ENCODE results near the gene AP5S1.

DNA sequence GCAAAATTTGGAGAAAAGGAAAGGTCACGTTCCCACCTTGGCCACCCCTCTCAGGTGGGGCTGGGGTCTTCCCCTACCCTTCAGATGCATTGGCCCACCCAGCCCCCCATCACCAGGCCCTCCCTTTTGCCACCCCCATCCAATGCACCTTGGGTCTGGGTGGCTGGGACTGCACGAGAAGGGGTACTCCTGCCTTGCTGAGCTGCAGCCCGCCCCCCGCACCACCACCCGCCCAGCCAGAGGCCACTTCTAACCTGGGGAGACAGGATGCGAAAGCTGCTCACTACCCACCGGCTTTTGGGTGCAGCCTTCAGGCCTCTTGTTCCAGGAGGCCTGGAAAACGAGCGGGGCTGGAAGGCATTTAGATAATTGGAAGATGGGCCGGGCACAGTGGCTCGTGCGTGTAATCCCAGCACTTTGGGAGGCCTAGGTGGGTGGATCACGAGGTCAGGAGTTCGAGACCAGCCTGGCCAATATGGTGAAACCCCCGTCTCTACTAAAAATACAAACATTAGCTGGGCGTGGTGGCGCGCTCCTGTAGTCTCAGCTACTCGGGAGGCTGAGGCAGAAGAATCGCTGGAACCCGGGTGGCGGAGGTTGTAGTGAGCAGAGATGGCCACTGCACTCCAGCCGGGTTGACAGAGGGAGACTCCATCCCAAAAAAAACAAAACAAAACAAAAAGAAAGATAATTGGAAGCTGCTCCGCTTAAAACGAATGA lies 25.5 kb upstream of the AP5S1 start:
- TF ChIP-seq SP2 (IDR thresholded peaks at IDR 0.05; ENCODE audit: extremely low read depth, low read depth, low read length, poor library complexity, severe bottlenecking): no peak
- TF ChIP-seq, protein P1, sequence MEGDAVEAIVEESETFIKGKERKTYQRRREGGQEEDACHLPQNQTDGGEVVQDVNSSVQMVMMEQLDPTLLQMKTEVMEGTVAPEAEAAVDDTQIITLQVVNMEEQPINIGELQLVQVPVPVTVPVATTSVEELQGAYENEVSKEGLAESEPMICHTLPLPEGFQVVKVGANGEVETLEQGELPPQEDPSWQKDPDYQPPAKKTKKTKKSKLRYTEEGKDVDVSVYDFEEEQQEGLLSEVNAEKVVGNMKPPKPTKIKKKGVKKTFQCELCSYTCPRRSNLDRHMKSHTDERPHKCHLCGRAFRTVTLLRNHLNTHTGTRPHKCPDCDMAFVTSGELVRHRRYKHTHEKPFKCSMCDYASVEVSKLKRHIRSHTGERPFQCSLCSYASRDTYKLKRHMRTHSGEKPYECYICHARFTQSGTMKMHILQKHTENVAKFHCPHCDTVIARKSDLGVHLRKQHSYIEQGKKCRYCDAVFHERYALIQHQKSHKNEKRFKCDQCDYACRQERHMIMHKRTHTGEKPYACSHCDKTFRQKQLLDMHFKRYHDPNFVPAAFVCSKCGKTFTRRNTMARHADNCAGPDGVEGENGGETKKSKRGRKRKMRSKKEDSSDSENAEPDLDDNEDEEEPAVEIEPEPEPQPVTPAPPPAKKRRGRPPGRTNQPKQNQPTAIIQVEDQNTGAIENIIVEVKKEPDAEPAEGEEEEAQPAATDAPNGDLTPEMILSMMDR (IDR thresholded peaks at IDR 0.05 in 2 of 3, conservative IDR thresholded peaks at IDR 0.05 in 1 of 3; ENCODE audit: insufficient read depth in 2 of 3, low read depth in 1 of 3, low read length in 3 of 3): no peak
- TF ChIP-seq, protein P2, sequence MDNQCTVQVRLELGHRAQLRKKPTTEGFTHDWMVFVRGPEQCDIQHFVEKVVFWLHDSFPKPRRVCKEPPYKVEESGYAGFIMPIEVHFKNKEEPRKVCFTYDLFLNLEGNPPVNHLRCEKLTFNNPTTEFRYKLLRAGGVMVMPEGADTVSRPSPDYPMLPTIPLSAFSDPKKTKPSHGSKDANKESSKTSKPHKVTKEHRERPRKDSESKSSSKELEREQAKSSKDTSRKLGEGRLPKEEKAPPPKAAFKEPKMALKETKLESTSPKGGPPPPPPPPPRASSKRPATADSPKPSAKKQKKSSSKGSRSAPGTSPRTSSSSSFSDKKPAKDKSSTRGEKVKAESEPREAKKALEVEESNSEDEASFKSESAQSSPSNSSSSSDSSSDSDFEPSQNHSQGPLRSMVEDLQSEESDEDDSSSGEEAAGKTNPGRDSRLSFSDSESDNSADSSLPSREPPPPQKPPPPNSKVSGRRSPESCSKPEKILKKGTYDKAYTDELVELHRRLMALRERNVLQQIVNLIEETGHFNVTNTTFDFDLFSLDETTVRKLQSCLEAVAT (IDR thresholded peaks at IDR 0.05): no peak
- TF ChIP-seq BMI1 (IDR thresholded peaks at IDR 0.05; ENCODE audit: low read length): no peak
- no peak for TF ChIP-seq TCF3 (CRISPR knock-in tag; IDR thresholded peaks at IDR 0.05)
- TF ChIP-seq JUND (IDR thresholded peaks at IDR 0.05; ENCODE audit: borderline replicate concordance, low read depth, low read length): no peak
- no peak for TF ChIP-seq JUND (tag; IDR thresholded peaks at IDR 0.05; ENCODE audit: borderline replicate concordance, low read depth, low read length)
- TF ChIP-seq ZNF384 (IDR thresholded peaks at IDR 0.05; ENCODE audit: low read depth, low read length): no peak
- no peak for TF ChIP-seq HMGXB4 (CRISPR knock-in tag; IDR thresholded peaks at IDR 0.05)
- TF ChIP-seq XRCC5 (IDR thresholded peaks at IDR 0.05; ENCODE audit: low read depth, low read length): no peak
- no peak for TF ChIP-seq SOX6 (IDR thresholded peaks at IDR 0.05)
- TF ChIP-seq STAT5B (CRISPR knock-in tag; IDR thresholded peaks at IDR 0.05): no peak
- TF ChIP-seq ARNT (IDR thresholded peaks at IDR 0.05): no peak
- TF ChIP-seq SNRNP70 (optimal IDR thresholded peaks at IDR 0.05; ENCODE audit: low read depth, low read length): no peak
- TF ChIP-seq HLTF (IDR thresholded peaks at IDR 0.05): no peak

Data from K562 (cell line).